HCT116 (cell line): ENCODE data around the gene VAV2. TPM values are rescaled to one million over a fixed set of nuclear protein-coding genes. Genes with fewer than 3 reads are reported as not detected.

Experiments
- ATAC-seq: fragments of 200-7000 bp; cut with Tn5 transposase; 2 replicates; pipeline ENCODE4 v1.9.1; 2020; ENCODE audit warnings: mild to moderate bottlenecking, moderate library complexity
- BruUV-seq: library from RNA; stranded (reverse); fragments of 400-500 nt; replicated peaks from 2 replicates; lab custom pipeline; 2021; lab: Mats Ljungman, UMichigan
- CTCF ChIA-PET: fragments of 300-600 bp; sonication (Branson Sonifier 250); formaldehyde crosslinking; loops from one replicate; lab custom pipeline; 2021; ENCODE audit warnings: antibody characterized with exemption; lab: Charles Lee
- POLR2A ChIA-PET: fragments of 300-600, 350-600 bp; sonication (Branson Sonifier 250); formaldehyde crosslinking; loops from one replicate; lab custom pipeline; 2021; ENCODE audit warnings: antibody characterized with exemption; lab: Charles Lee
- RAD21 ChIA-PET, 2 experiments: fragments of 300-600 bp; sonication (Branson Sonifier 250); formaldehyde crosslinking; loops; one replicate each; lab custom pipeline; 2023; ENCODE audit warnings: low total read pairs in 2 of 2; ENCODE audit not compliant: uncharacterized antibody in 2 of 2, unreplicated experiment in 2 of 2, low non-redundant PET in 1 of 2; lab: Charles Lee
- DNase-seq: peaks from one replicate; pipeline ENCODE4 v3.0.0-alpha.2; 2010; ENCODE audit warnings: low read depth, low spot score
- H2AFZ ChIP-seq: fragments of 200-600 bp; shearing (Covaris generic), sonication (generic); 2 replicates; pipeline ENCODE4 v1.6.1; 2017; ENCODE audit warnings: low read depth, mixed run types, mixed read lengths, antibody characterized with exemption, low read length; ENCODE audit not compliant: poor library complexity, severe bottlenecking
- H3K27ac ChIP-seq: 2 replicates; pipeline ENCODE4 v1.5.1; 2012; ENCODE audit warnings: low read depth, low read length
- H3K27me3 ChIP-seq: fragments of 200-600 bp; sonication (generic); 2 replicates; pipeline ENCODE4 v1.6.1; 2016; ENCODE audit warnings: mixed run types, low read length, mixed read lengths; ENCODE audit not compliant: insufficient read depth
- H3K36me3 ChIP-seq, 2 experiments: fragments of 200-500 bp in 1 of 2; fragments of 200-600 bp in 1 of 2; sonication (Bioruptor generic) in 1 of 2; sonication (generic) in 1 of 2; 2 replicates each; pipeline versions ENCODE4 v1.5.1 to v1.6.1; 2014 to 2016; ENCODE audit warnings: low read length in 2 of 2, inconsistent platforms in 1 of 2, mixed read lengths in 1 of 2, mixed run types in 1 of 2; ENCODE audit not compliant: insufficient read depth in 2 of 2, control insufficient read depth in 1 of 2
- H3K4me1 ChIP-seq, 2 experiments: fragments of 200-600 bp in 1 of 2; sonication (generic) in 1 of 2; 2 replicates each; pipeline versions ENCODE4 v1.5.1 to v1.6.1; 2012 to 2017; ENCODE audit warnings: low read length in 2 of 2, inconsistent platforms in 1 of 2, mild to moderate bottlenecking in 1 of 2, mixed read lengths in 1 of 2, mixed run types in 1 of 2, moderate library complexity in 1 of 2; ENCODE audit not compliant: insufficient read depth in 2 of 2, control insufficient read depth in 1 of 2
- H3K4me2 ChIP-seq: fragments of 200-600 bp; sonication (generic); 2 replicates; pipeline ENCODE4 v1.6.1; 2017; ENCODE audit warnings: mixed run types, low read length, mixed read lengths
- H3K4me3 ChIP-seq, 2 experiments: fragments of 200-600 bp in 1 of 2; sonication (generic) in 1 of 2; replicated peaks in 1 of 2; 2 replicates each; pipeline ENCODE4 v1.5.1; 2011 to 2016; ENCODE audit warnings: low read length in 2 of 2, control low read depth in 1 of 2, low read depth in 1 of 2, mild to moderate bottlenecking in 1 of 2, mixed read lengths in 1 of 2, mixed run types in 1 of 2
- H3K79me2 ChIP-seq: fragments of 200-600 bp; sonication (generic); 2 replicates; pipeline ENCODE4 v1.6.1; 2017; ENCODE audit warnings: mild to moderate bottlenecking, mixed run types, low read length, moderate library complexity, mixed read lengths; ENCODE audit not compliant: insufficient read depth
- H3K9ac ChIP-seq: fragments of 200-600 bp; sonication (generic); 2 replicates; pipeline ENCODE4 v1.6.1; 2016; ENCODE audit warnings: low read length, mixed read lengths
- H3K9me2 ChIP-seq: fragments of 200-600 bp; sonication (generic), shearing (Covaris generic); 2 replicates; pipeline ENCODE4 v1.6.1; 2017; ENCODE audit warnings: mixed run types, mild to moderate bottlenecking, moderate library complexity; ENCODE audit not compliant: insufficient read depth
- H3K9me3 ChIP-seq, 2 experiments: fragments of 200-500 bp in 1 of 2; fragments of 200-600 bp in 1 of 2; sonication (Bioruptor generic) in 1 of 2; sonication (generic) in 1 of 2; 2 replicates each; pipeline ENCODE4 v1.6.1; 2014 to 2017; ENCODE audit warnings: low read length in 2 of 2, mixed read lengths in 2 of 2, inconsistent platforms in 1 of 2, low read depth in 1 of 2, mild to moderate bottlenecking in 1 of 2, mixed run types in 1 of 2, moderate library complexity in 1 of 2; ENCODE audit not compliant: control insufficient read depth in 1 of 2, insufficient read depth in 1 of 2
- H4K20me1 ChIP-seq: fragments of 200-600 bp; sonication (generic), shearing (Covaris generic); 2 replicates; pipeline ENCODE4 v1.6.1; 2017; ENCODE audit warnings: mixed run types, mild to moderate bottlenecking, moderate library complexity; ENCODE audit not compliant: insufficient read depth
- POLR2A ChIP-seq: IDR thresholded peaks from 2 replicates; pipeline ENCODE4 v1.7.0; 2011; ENCODE audit warnings: borderline replicate concordance; ENCODE audit not compliant: insufficient read depth, insufficient read length; ENCODE audit errors: extremely low read depth
- intact Hi-C: fragments of 100-400 bp; cut with micrococcal nuclease; formaldehyde crosslinking; loops from 2 replicates; pipeline ENCODE4 v1.10.0; 2022
- total RNA-seq: library from RNA; stranded (reverse); gene quantifications from one replicate; pipeline ENCODE4 v1.2.1, GENCODE V29; 2021; ENCODE audit not compliant: unreplicated experiment
- TF ChIP-seq, protein P1 (sequence below), 3 experiments: fragments of 200-600 bp in 1 of 3; sonication (generic) in 1 of 3; IDR thresholded peaks in 2 of 3; conservative IDR thresholded peaks in 1 of 3; 2 replicates each; pipeline ENCODE4 v1.5.1; 2012 to 2017; ENCODE audit warnings: low read depth in 2 of 3, low read length in 2 of 3, antibody characterized with exemption in 1 of 3, borderline replicate concordance in 1 of 3, control low read depth in 1 of 3, mild to moderate bottlenecking in 1 of 3, mixed read lengths in 1 of 3, mixed run types in 1 of 3, moderate library complexity in 1 of 3; ENCODE audit not compliant: insufficient read depth in 1 of 3

VAV2 gene
- total RNA-seq, 1 experiment from 2014 or later, result 33.2 TPM

- ChIA-PET CTCF (interaction anchor here (1.0 to 3.8 kb wide), 10 partner anchors 11 to 268 kb away, joined by 3 to 76 read pairs (median 6); partner anchors contain the start of genes BRD3OS and SARDH), POLR2A (interaction anchor here (1.0 to 1.1 kb wide), 2 partner anchors 30 to 212 kb away, joined by 4 to 9 read pairs; partner anchors contain the start of gene BRD3OS), RAD21 (interaction anchor here (0.8 to 2.6 kb wide), 4 partner anchors 31 to 212 kb away, joined by 3 to 13 read pairs (median 4); partner anchors contain the start of gene BRD3OS (in 1 of the 2))
- ATAC-seq, result peak; percentile 51
- H3K79me2 ChIP-seq, result peaks cover 21% of the 10 kb centered on the region
- no peaks in the 10 kb centered on the region for H3K36me3 ChIP-seq
- H2AFZ ChIP-seq, result no peak overlapping the region
- H3K9me3 ChIP-seq, result no peaks in the 10 kb centered on the region
- peak; percentile 46 for DNase-seq
- no TSS peak for BruUV-seq
- peak overlapping the region; percentile 99; the same call in 1 of the 2 replicates for H3K4me2 ChIP-seq
- no peak overlapping the region for H3K9ac ChIP-seq
- no peaks in the 10 kb centered on the region for H4K20me1 ChIP-seq
- H3K27me3 ChIP-seq, result no peaks in the 10 kb centered on the region
- no peak overlapping the region for H3K27ac ChIP-seq
- no peaks in the 10 kb centered on the region for H3K9me2 ChIP-seq
- H3K4me1 ChIP-seq, result peaks cover 19 to 40% of the 10 kb centered on the region in 2 experiments
- no peak for TF ChIP-seq POLR2A
- TF ChIP-seq, protein P1, sequence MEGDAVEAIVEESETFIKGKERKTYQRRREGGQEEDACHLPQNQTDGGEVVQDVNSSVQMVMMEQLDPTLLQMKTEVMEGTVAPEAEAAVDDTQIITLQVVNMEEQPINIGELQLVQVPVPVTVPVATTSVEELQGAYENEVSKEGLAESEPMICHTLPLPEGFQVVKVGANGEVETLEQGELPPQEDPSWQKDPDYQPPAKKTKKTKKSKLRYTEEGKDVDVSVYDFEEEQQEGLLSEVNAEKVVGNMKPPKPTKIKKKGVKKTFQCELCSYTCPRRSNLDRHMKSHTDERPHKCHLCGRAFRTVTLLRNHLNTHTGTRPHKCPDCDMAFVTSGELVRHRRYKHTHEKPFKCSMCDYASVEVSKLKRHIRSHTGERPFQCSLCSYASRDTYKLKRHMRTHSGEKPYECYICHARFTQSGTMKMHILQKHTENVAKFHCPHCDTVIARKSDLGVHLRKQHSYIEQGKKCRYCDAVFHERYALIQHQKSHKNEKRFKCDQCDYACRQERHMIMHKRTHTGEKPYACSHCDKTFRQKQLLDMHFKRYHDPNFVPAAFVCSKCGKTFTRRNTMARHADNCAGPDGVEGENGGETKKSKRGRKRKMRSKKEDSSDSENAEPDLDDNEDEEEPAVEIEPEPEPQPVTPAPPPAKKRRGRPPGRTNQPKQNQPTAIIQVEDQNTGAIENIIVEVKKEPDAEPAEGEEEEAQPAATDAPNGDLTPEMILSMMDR (IDR thresholded peaks at IDR 0.05 in 2 of 3, conservative IDR thresholded peaks at IDR 0.05 in 1 of 3; ENCODE audit: borderline replicate concordance in 1 of 3, insufficient read depth in 1 of 3, low read depth in 2 of 3, low read length in 2 of 3), result peak in 2 of 3 experiments; percentile 94 to 97; a peak in 4 of 6 replicates
- intact Hi-C loops, result loop anchor here (1.0 to 10.0 kb wide), 7 partner anchors 105 to 640 kb away; partner anchors contain the start of genes SURF1 and SURF2
- H3K4me3 ChIP-seq, result no peak overlapping the region
Observed at GRCh38 chr9:133994353-133995011, 2.4 kb upstream of the VAV2 start.
